T47D (cell line): ENCODE measurements around the gene ZDHHC13.

Source experiments
- DNase-seq, 2 experiments: peaks; one replicate each; pipeline versions ENCODE4 v3.0.0 to v3.0.0-alpha.2; 2011 to 2012; ENCODE audit warnings: low read depth in 1 of 2, low spot score in 1 of 2
- JUND ChIP-seq: IDR thresholded peaks from 2 replicates; pipeline ENCODE4 v1.6.1; 2012; ENCODE audit warnings: low read depth
- in situ Hi-C: cut with HindIII; loops from 2 replicates; pipeline ENCODE4 v1.10.0; 2016; ENCODE audit warnings: low sequenced_read_pairs, low pct_unique_long_range_greater_than_20kb

The ZDHHC13 gene, protein sequence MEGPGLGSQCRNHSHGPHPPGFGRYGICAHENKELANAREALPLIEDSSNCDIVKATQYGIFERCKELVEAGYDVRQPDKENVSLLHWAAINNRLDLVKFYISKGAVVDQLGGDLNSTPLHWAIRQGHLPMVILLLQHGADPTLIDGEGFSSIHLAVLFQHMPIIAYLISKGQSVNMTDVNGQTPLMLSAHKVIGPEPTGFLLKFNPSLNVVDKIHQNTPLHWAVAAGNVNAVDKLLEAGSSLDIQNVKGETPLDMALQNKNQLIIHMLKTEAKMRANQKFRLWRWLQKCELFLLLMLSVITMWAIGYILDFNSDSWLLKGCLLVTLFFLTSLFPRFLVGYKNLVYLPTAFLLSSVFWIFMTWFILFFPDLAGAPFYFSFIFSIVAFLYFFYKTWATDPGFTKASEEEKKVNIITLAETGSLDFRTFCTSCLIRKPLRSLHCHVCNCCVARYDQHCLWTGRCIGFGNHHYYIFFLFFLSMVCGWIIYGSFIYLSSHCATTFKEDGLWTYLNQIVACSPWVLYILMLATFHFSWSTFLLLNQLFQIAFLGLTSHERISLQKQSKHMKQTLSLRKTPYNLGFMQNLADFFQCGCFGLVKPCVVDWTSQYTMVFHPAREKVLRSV

GRCh38 chr11:19116971-19117759, at the start of gene ZDHHC13:
Gene ZDHHC13, plus strand, starts transcription at chr11:19117168. Its CDS starts 82 bp downstream, at chr11:19117250.
- in situ Hi-C loops: no loop called here
- no peak for TF ChIP-seq JUND
- peak; percentile 90 to 97 for DNase-seq

- DNase-seq: peak; percentile 14 to 88
- TF ChIP-seq JUND: no peak
- in situ Hi-C loops: no loop called here
Observed at GRCh38 chr11:19071255-19071654, 45.7 kb upstream of the ZDHHC13 start.

DNA sequence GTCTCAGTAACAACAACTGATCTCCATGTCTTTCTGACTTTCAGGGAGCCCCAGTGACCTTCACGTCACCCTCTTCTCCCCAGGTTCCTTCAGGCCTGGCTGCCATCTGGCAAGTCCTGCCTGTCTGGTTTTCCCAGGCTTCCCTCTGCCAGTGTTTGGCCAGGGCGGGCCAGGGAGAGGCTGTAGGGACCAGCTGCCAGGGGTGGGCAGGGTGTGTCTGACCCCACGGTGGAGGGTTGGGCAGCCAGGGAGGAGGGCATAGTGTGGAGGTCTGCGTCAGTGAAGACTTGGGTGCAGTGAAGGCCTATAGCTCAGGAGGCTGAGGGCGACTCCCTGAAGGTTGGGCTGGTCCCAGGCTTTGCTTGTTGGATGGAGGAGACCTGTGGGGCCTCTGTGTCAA, 44.5 kb upstream of the ZDHHC13 start:
- in situ Hi-C loops: no loop called here
- peak in 1 of 2 experiments; percentile 28 for DNase-seq
- no peak for TF ChIP-seq JUND

GRCh38 chr11:19073454-19074415, 43.2 kb upstream of the ZDHHC13 start:
- in situ Hi-C loops: no loop called here
- no peak for DNase-seq
- no peak for TF ChIP-seq JUND

DNA sequence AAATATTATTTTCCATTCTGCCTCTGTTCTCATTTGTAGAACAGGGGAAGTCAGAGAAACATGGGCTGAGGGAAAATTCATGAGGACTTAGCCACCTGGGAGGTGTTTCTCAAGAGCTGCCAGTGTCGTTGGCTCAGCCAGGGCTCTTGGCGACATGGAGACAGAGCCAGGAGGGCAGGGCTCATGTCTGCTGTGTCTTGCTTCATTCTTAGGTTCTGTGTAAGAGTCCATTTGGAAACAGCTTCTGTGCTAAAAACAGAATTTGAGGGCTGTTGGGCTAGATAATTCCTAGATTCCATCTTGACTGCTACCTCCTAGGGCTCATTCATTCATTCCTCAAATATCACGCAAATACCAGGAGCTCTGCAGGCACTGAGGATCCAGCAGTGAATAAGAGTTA, 41.3 kb upstream of the ZDHHC13 start:
- DNase-seq: no peak
- TF ChIP-seq JUND: no peak
- in situ Hi-C loops: no loop called here

DNA sequence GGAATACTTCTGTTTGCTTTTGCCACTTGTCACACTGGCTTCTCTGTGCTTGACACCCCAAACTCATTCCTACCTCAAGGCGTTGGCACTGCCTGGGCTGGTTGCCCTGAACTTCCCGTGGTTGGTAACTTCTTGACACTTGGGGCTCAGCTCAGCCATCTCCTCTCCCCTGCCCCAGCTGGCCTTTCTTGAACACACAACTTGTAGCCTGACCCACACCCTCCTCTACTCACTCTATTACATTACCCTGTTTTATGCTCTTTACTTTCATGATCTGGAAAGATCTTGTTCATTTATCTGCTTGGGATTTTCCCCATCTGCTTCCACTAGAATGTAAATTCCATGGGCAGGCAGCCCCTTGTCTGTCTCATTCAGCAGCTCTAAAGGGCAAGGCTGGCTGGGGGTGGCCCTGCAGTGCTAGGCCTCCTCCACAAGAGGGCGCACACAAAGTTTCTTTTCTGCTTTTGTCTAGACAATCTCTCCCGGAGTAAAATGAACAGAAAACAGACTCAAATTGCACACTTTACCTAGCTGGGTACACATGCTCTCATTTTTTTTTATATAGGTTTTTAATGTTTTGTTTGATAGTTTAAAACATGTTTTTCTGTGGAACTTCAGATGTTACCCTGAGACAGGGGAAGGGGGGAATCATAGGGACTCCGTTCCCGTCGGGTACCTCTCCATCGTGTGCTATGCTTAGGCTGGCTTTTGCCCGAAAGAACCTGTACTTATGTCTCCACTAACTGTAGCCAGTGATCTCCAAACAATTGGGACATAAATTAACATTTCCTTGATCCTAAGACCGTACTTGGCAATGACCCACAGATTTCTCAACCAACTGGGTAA, 40.0 kb upstream of the ZDHHC13 start:
- DNase-seq: peak in 1 of 2 experiments; percentile 57
- in situ Hi-C loops: no loop called here
- TF ChIP-seq JUND: no peak

- TF ChIP-seq JUND: no peak
- in situ Hi-C loops: no loop called here
- no peak for DNase-seq
Observed at GRCh38 chr11:19077965-19078364, 39.0 kb upstream of the ZDHHC13 start.

DNA sequence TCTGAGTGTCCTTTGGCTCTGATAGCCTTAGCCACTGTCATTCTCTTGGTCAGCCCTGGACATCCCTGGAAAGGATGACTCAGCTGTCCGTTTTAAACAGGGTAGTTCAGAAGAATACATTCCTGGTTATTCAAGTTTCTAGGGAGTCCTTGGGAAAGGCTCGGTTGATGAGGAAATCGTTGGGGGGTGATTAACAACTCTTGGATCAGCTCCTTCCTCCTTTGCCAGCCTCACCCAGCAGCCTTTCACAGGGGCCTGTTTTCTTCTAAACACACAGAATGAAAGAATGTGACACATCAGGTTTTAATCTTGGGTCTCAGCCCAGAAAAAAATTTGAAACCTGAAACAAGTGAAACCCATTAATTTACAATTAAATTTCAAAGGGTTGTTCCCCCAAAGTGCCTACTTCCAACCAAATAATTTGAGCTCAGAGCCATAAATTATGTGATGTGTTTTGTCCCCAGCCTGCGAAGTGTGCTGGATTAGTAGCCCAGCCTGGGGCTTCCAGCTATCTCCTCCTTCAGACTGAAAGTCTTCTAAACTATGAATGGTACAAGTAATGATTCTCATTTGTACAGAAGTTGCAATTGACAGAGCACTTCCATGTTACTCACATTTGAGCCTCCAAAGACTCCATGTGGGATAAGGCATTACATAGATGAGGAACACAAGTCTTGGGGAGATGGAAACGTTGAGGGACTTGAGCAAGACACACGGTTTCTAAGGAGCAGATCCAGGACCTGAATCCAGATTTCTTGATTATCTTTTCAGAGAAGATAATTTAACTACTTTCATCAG, 37.1 kb upstream of the ZDHHC13 start:
- DNase-seq: no peak
- in situ Hi-C loops: no loop called here
- TF ChIP-seq JUND: no peak

- in situ Hi-C loops: no loop called here
- TF ChIP-seq JUND: no peak
- DNase-seq: peak in 1 of 2 experiments; percentile 30
Observed at GRCh38 chr11:19080579-19080993, 36.4 kb upstream of the ZDHHC13 start.

DNA sequence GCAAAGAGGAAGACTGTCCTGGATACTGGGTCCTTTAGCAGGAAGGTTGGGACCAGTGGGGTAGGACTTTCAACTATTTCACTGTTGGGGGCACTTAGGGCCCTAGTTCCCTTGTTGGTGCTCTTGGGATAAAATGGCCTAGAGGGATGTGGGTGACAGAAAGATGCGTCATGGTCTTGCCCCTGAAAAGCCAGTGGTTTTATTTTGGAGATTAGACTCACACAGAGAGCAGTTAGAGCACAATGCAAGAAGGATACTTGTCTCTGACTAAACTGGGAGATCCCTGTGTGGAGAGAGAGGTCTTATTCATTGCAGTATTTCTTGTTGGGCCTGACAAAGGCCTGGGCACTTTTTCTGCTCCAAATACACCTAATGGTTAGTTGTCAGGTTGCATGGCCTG, 33.8 kb upstream of the ZDHHC13 start:
- no peak for DNase-seq
- in situ Hi-C loops: no loop called here
- no peak for TF ChIP-seq JUND
